GM23338 (cell line): ENCODE measurements around the gene CCDC12. TPM values are rescaled to one million over a fixed set of nuclear protein-coding genes. Genes with fewer than 3 reads are reported as not detected.

Source experiments
- ATAC-seq: fragments of 200-7000 bp; cut with Tn5 transposase; 3 replicates; pipeline ENCODE4 v1.9.1; 2020
- DNase-seq: peaks from one replicate; pipeline ENCODE4 v3.0.0-alpha.2; 2015; ENCODE audit warnings: low spot score
- H2AFZ ChIP-seq: fragments of 200-600 bp; sonication (generic); 2 replicates; pipeline ENCODE4 v1.8.0; 2016; ENCODE audit warnings: antibody characterized with exemption, mild to moderate bottlenecking, moderate library complexity
- H3F3A ChIP-seq: fragments of 200-600 bp; sonication (generic); replicated peaks from 2 replicates; pipeline ENCODE4 v1.8.0; 2017; ENCODE audit warnings: antibody characterized with exemption, mixed run types, low read depth
- H3K27ac ChIP-seq: fragments of 200-600 bp; sonication (generic); 2 replicates; pipeline ENCODE4 v1.6.1; 2016; ENCODE audit warnings: low read depth
- H3K27me3 ChIP-seq: fragments of 200-600 bp; sonication (generic); 2 replicates; pipeline ENCODE4 v1.8.0; 2016; ENCODE audit warnings: mild to moderate bottlenecking, mixed run types, moderate library complexity; ENCODE audit not compliant: insufficient read depth
- H3K36me3 ChIP-seq: fragments of 200-600 bp; sonication (generic); 2 replicates; pipeline ENCODE4 v1.8.0; 2016; ENCODE audit warnings: mild to moderate bottlenecking; ENCODE audit not compliant: insufficient read depth
- H3K4me1 ChIP-seq: fragments of 200-600 bp; sonication (generic); 2 replicates; pipeline ENCODE4 v1.8.0; 2016; ENCODE audit warnings: mild to moderate bottlenecking, moderate library complexity; ENCODE audit not compliant: insufficient read depth
- H3K4me2 ChIP-seq: fragments of 200-600 bp; sonication (generic); 2 replicates; pipeline ENCODE4 v1.7.1; 2017; ENCODE audit warnings: mixed run types
- H3K4me3 ChIP-seq: fragments of 200-600 bp; sonication (generic); 2 replicates; pipeline ENCODE4 v1.6.1; 2016; ENCODE audit warnings: mixed run types
- H3K79me2 ChIP-seq: fragments of 200-600 bp; sonication (generic); replicated peaks from 2 replicates; pipeline ENCODE4 v1.8.0; 2017; ENCODE audit warnings: mild to moderate bottlenecking; ENCODE audit not compliant: insufficient read depth
- H3K9me2 ChIP-seq: fragments of 200-600 bp; sonication (generic); 2 replicates; pipeline ENCODE4 v1.8.0; 2017; ENCODE audit not compliant: insufficient read depth
- H4K20me1 ChIP-seq: fragments of 200-600 bp; sonication (generic); replicated peaks from 2 replicates; pipeline ENCODE4 v1.8.0; 2017; ENCODE audit warnings: mild to moderate bottlenecking; ENCODE audit not compliant: insufficient read depth
- H3K27ac Mint-ChIP-seq: 2 replicates; pipeline ENCODE4 v1.8.0; 2020; ENCODE audit warnings: inconsistent platforms, mild to moderate bottlenecking, moderate library complexity, mixed read lengths
- H3K27me3 Mint-ChIP-seq: 3 replicates; pipeline ENCODE4 v1.8.0; 2022; ENCODE audit warnings: low read depth, mild to moderate bottlenecking, moderate library complexity, mixed read lengths, inconsistent platforms; ENCODE audit not compliant: insufficient read depth, poor library complexity
- H3K36me3 Mint-ChIP-seq: 3 replicates; pipeline ENCODE4 v1.8.0; 2021; ENCODE audit warnings: low read depth, mild to moderate bottlenecking, inconsistent platforms, moderate library complexity, mixed read lengths
- H3K4me1 Mint-ChIP-seq: 3 replicates; pipeline ENCODE4 v1.8.0; 2020; ENCODE audit warnings: mild to moderate bottlenecking, inconsistent platforms, mixed read lengths
- H3K4me3 Mint-ChIP-seq: 3 replicates; pipeline ENCODE4 v1.8.0; 2021; ENCODE audit warnings: moderate library complexity, mild to moderate bottlenecking, inconsistent platforms, mixed read lengths
- H3K9me3 Mint-ChIP-seq: 3 replicates; pipeline ENCODE4 v1.8.0; 2020; ENCODE audit warnings: moderate library complexity, mild to moderate bottlenecking, inconsistent platforms, mixed read lengths
- CREB1 ChIP-seq: fragments of 250-450 bp; sonication (Bioruptor Pico); IDR thresholded peaks from 2 replicates; pipeline ENCODE4 v1.5.0; 2020; ENCODE audit warnings: low read depth, mild to moderate bottlenecking, moderate library complexity
- CTCF ChIP-seq, 2 experiments: fragments of 200-600 bp in 1 of 2; sonication (generic) in 1 of 2; conservative IDR thresholded peaks; 2 replicates each; pipeline versions ENCODE4 v1.5.1 to v1.6.1; 2016 to 2017; ENCODE audit warnings: antibody characterized with exemption in 2 of 2, low read depth in 2 of 2, mild to moderate bottlenecking in 2 of 2, moderate library complexity in 1 of 2
- ETS1 ChIP-seq: IDR thresholded peaks from 2 replicates; pipeline ENCODE4 v1.6.1; 2016; ENCODE audit warnings: antibody characterized with exemption
- EZH2 ChIP-seq: fragments of 200-600 bp; sonication (generic); IDR thresholded peaks from one replicate; pipeline ENCODE4 v1.8.0; 2017; ENCODE audit warnings: antibody characterized with exemption, mild to moderate bottlenecking, low read depth; ENCODE audit not compliant: unreplicated experiment
- EZH2phosphoT487 ChIP-seq: fragments of 200-600 bp; sonication (generic); IDR thresholded peaks from one replicate; pipeline ENCODE4 v1.8.1; 2018; ENCODE audit warnings: antibody characterized with exemption; ENCODE audit not compliant: unreplicated experiment
- NANOG ChIP-seq: IDR thresholded peaks from 2 replicates; pipeline ENCODE4 v1.6.1; 2016; ENCODE audit warnings: antibody characterized with exemption, borderline replicate concordance
- POLR2AphosphoS5 ChIP-seq: IDR thresholded peaks from 2 replicates; pipeline ENCODE4 v1.6.1; 2016; ENCODE audit warnings: antibody characterized with exemption, low read depth
- REST ChIP-seq: IDR thresholded peaks from one replicate; pipeline ENCODE4 v1.6.1; 2018; ENCODE audit warnings: antibody characterized with exemption; ENCODE audit not compliant: unreplicated experiment
- STAT1 ChIP-seq: IDR thresholded peaks from one replicate; pipeline ENCODE4 v1.6.1; 2016; ENCODE audit warnings: antibody characterized with exemption; ENCODE audit not compliant: unreplicated experiment
- ZNF114 ChIP-seq: fragments of 250-450 bp; sonication (Bioruptor Pico); IDR thresholded peaks from 2 replicates; pipeline ENCODE4 v1.5.0; 2020; ENCODE audit warnings: mild to moderate bottlenecking, moderate library complexity
- ZNF331 ChIP-seq: fragments of 250-450 bp; sonication (Bioruptor Pico); IDR thresholded peaks from 2 replicates; pipeline ENCODE4 v1.5.0; 2020; ENCODE audit warnings: low read depth, mild to moderate bottlenecking, moderate library complexity
- polyA plus RNA-seq: library from polyadenylated mRNA; unstranded; fragments of >200 nt; fragmentation: Nextera tagmentation; extraction: Ambion mirVana; gene quantifications from 2 replicates; pipeline ENCODE4 v1.2.1, GENCODE V29; 2016
- total RNA-seq: library from RNA; depleted of rRNA; stranded (reverse); fragments of >200 nt; shearing (Covaris generic); gene quantifications from 2 replicates; pipeline ENCODE4 v1.2.3, GENCODE V29; 2014

Gene CCDC12
- total and polyA plus RNA-seq, 2 experiments from 2014 or later = 42.9 to 133 TPM

GRCh38 chr3:47009225-47010110 lies 32.9 kb upstream of the CCDC12 start:
- Mint-ChIP-seq H3K36me3 (peaks cover 17% of the 10 kb centered on the region), H3K27me3 (peaks cover 11% of the 10 kb centered on the region), H3K9me3 (no peaks in the 10 kb centered on the region), H3K27ac (peak overlapping the region; percentile 98), H3K4me3 (peak overlapping the region; percentile 80), H3K4me1 (peaks cover 10% of the 10 kb centered on the region; the same call in 2 of the 3 replicates)
- DNase-seq (peak; percentile 89), ATAC-seq (peak; percentile 80)
- Histone ChIP-seq H3F3A (peaks cover 10% of the 10 kb centered on the region; the same call in 1 of the 2 replicates), H2AFZ (peak overlapping the region; percentile 84), H4K20me1 (no peaks in the 10 kb centered on the region; the same call in 1 of the 2 replicates), H3K79me2 (no peaks in the 10 kb centered on the region), H3K4me2 (peak overlapping the region; percentile 94), H3K4me3 (peak overlapping the region; percentile 72), H3K27ac (peak overlapping the region; percentile 97), H3K9me2 (peaks cover 9% of the 10 kb centered on the region; the same call in 1 of the 2 replicates), H3K36me3 (no peaks in the 10 kb centered on the region; the same call in 1 of the 2 replicates), H3K4me1 (no peaks in the 10 kb centered on the region), H3K27me3 (no peaks in the 10 kb centered on the region)
- no peak for TF ChIP-seq STAT1
- TF ChIP-seq REST = peak; percentile 3
- TF ChIP-seq POLR2AphosphoS5 = peak; percentile 83
- TF ChIP-seq CTCF (conservative IDR thresholded peaks at IDR 0.05; ENCODE audit: low read depth in 2 of 2) = peak in 1 of 2 experiments; percentile 41; a peak in 3 of 4 replicates

- peaks cover 9% of the 10 kb centered on the region; the same call in 1 of the 2 replicates for H3K9me2 ChIP-seq
- H3K4me3 ChIP-seq = peak overlapping the region; percentile 72
- H3K4me1 ChIP-seq = no peaks in the 10 kb centered on the region
- ATAC-seq (no peak; the same call in 2 of the 3 replicates), DNase-seq (no peak)
- peaks cover 17% of the 10 kb centered on the region for H3K36me3 Mint-ChIP-seq
- H3K27me3 Mint-ChIP-seq = peaks cover 11% of the 10 kb centered on the region
- H3K9me3 Mint-ChIP-seq = no peaks in the 10 kb centered on the region
- H3K79me2 ChIP-seq = no peaks in the 10 kb centered on the region
- H3K4me1 Mint-ChIP-seq = peaks cover 10% of the 10 kb centered on the region; the same call in 2 of the 3 replicates
- no peaks in the 10 kb centered on the region; the same call in 1 of the 2 replicates for H4K20me1 ChIP-seq
- no peak overlapping the region for H2AFZ ChIP-seq
- no peak overlapping the region for H3K27ac ChIP-seq
- no peak overlapping the region for H3K27ac Mint-ChIP-seq
- H3K4me3 Mint-ChIP-seq = peak overlapping the region; percentile 69
- peak overlapping the region; percentile 94 for H3K4me2 ChIP-seq
- H3F3A ChIP-seq = peaks cover 10% of the 10 kb centered on the region; the same call in 1 of the 2 replicates
- no peaks in the 10 kb centered on the region for H3K27me3 ChIP-seq
- H3K36me3 ChIP-seq = no peaks in the 10 kb centered on the region; the same call in 1 of the 2 replicates
- no peak for TF ChIP-seq EZH2
- no peak for TF ChIP-seq EZH2phosphoT487
- TF ChIP-seq CTCF (conservative IDR thresholded peaks at IDR 0.05; ENCODE audit: low read depth in 2 of 2) = no peak
- no peak for TF ChIP-seq CREB1 (CRISPR knock-in tag)
- TF ChIP-seq STAT1 = no peak
- TF ChIP-seq NANOG = no peak
- TF ChIP-seq ETS1 = no peak
- TF ChIP-seq ZNF114 (CRISPR knock-in tag) = no peak
- TF ChIP-seq ZNF331 (CRISPR knock-in tag) = no peak
These were observed 32.3 kb upstream of the CCDC12 start for GRCh38 chr3:47008851-47009224.
